TTC549 (cell line): ENCODE measurements around the gene WDR1.

Experiments used
- FAIRE-seq: peaks from 2 replicates; lab custom pipeline; 2012; peaks lifted over from hg19 to GRCh38; lab: Jason Lieb, UNC

Gene WDR1

GRCh38 chr4:10098780-10099160 is 17.8 kb downstream of the WDR1 start:
- no peak for FAIRE-seq

- FAIRE-seq: no peak
Measured at GRCh38 chr4:10097906-10098779, 18.5 kb downstream of the WDR1 start.

GRCh38 chr4:10096978-10097335 is 19.6 kb downstream of the WDR1 start:
- FAIRE-seq: no peak

GRCh38 chr4:10096201-10096977 is 20.2 kb downstream of the WDR1 start:
- no peak for FAIRE-seq

DNA sequence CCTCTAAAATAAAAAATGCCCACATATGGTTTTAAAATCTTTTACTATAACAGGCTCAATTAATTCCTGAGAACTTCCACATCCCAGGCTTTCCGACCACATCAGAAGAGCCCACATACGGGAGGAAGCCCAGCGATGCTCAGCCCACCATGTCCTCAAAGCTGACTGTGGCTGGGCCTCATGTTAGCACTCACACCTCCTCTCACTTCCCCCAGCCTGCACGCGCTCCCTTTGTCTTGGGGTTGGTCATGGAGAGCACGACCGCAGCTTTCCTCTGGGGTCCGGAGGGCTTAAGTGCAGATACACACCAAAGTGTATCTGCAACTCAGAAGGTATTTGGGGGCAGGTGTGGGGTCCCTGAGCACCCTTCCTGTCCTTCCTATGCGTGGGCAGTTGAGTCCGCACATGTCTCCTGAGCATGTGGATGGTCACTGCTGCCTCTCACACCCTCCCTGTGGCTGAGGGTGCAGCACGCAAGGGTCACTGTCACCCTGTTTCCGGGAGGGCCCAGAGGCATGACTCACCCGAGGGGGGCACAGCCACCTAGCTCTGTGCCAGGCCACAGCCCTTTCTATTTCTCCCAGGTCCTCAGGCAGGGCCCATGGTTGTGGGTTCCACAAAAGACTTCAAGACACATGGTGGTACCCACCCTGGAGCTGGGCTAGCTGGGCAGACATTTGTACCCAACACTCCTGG is 21.2 kb downstream of the WDR1 start:
- no peak for FAIRE-seq

DNA sequence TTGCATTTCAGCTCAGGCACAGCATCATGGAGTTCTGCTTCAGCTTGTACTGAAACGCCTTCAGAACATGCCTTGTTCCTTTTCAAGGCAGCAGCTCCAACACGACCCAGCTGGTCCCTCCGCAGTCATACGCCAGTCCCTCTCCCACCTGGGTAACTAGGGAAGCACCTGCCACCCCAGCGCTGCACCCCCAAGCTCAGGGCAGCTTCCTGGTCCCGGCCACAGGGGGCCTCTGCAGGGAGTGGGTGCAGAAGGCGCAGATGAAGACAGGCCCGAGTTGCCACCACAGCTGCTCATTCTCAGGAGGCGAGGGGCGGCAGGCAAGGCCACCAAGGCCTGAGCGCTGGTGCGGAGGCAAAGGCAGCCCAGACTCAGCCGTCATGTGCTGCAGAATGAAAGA is 21.8 kb downstream of the WDR1 start:
- FAIRE-seq: no peak

DNA sequence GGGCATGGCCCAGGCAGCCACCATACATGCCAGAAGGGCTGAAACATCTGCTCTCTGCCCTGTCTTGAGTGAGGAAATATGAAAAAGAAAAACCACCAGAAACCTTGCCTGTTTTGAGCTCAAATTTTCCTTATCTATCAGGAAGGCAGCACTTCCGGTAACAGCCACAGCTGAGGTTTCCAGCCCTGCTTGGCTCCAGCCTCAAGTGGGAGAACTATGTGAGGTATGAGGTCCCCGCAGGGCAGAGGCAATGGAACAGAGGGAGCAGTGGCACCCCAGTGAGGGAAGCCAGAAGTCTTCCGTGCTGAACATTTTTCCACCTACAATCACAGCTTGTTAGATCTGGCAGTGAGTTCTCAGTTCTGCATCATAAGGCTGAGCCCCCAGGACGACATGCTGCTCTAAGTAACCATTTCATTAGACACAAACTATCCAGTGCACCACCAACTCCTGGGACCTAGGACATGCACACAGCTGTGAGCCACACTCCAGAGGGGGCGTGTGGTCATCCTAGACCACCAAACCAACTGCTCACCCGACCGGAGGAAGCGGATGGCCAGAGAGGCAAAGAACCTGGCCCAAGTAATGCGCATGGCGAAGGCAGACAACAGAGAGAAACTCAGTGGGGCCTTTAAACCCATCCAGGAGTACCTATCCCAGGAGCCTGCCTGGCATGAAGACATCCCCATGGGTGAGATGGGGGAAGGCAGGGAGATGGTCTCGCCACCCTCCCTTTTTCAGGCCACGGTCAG is 22.6 kb downstream of the WDR1 start:
- FAIRE-seq: no peak

DNA sequence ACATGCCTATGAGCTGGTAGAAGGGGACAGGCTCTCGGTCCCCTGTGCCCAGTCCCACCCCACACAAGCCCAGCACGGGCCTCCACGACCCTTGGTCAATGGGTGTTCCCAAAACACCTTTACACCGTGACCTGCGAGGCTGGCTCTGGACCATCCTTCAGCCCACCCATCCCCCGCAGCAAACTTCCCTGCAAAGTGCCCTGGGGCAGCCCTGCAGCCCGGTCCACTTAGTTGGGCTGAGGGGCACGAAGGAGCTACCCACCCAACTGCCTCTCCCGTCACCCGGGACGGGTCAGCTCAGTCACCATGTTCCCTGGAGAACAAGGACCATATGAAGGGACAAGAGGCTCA is 23.4 kb downstream of the WDR1 start:
- no peak for FAIRE-seq

GRCh38 chr4:10092481-10093270 is 23.9 kb downstream of the WDR1 start:
- no peak for FAIRE-seq

- FAIRE-seq: no peak
Measured at GRCh38 chr4:10091531-10092181, 24.9 kb downstream of the WDR1 start.

DNA sequence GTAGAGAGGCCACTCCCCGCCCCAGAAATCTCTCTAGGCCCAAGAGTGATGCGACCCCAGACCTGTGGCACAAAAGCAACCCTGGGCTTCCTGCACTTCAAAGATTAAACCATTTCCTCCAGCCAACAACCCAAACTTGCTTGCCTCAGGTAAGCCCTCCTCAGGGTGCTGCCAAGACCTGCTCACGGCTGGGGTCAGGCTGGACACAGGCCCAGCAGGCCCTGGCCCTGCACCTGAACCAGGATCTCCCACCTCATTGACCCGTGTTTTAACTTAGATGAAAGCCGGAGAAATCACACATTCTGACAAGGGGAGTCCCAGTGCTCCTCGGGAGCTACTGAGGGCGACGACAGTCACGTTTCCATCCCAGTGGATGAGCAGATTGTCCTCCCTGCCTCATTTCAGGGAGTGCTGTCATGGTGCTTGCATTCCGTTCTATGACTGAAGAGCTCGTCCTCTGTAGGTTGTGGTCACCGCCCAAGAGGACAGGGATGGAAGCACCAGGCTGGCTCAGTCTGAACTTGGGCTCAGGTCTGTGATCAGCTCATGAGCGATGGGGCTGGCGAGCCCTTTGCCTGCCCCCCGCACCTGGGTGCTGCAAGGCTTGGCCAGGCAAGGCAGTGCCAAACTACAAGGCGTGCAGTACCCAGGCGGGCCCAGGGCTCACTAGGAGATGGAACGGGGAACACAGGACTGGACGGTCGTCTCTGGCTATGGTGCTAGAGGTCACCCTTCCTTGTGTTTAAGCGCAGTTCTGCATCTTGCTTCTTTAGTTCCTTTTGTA is 25.9 kb downstream of the WDR1 start:
- no peak for FAIRE-seq

DNA sequence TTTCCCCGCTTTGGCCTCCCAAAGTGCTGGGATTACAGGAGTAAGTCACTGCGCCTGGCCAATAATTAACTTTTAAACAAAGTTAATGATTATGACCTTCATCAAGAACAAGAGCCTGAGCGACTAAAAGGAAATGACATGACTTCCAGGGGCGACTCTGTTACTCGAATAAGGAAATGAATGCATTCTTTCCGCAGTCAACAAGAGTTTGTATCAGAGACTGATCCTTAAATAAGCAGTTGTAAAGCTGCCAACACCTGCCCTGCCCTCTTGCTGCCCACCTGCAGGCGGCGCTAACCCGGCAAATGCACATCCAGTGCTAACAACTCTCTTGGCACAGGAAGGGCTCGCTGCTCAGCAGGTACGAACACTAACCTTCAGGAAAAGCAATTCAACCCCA is 27.3 kb downstream of the WDR1 start:
- no peak for FAIRE-seq

DNA sequence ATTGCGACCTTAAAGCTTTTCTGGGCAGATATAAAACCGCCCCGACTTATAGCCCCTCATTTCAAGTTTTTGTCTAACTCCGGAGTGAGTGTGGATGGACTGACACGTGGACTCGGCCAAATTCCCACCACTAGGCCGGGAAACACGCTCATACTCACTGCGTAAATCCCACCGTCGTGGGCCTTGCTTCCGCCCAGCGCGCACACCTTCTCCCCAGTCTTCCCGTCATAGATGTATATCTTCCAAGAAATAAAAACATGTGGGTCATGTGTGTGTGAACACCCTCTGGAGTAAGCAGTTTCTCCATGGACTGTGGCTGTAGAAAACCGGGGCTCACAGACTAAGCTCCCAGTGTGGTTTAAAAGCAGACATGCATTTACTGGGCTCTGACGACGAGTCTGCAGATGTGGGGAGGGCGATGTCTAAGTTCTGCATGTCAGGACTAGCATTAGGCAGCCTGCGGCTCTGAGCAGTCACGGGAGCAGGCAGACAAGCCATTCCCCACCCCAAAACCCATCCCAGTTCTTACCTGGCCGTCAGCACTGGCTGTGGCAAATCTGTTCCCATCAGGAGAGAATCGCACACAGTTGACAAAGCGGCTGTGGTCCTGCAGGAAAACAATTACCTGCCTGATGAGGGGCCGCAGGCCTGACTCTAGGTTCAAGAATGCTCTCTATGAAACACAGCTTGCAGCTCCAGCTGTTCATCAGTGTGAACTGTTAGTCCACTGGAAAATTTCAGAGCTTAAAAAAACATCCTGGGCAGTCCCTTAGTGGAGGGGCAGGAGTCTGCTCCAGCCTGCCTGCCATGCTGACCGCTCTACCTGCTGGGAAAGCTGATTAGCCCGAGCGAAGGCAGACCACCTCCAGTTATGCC is 28.2 kb downstream of the WDR1 start:
- FAIRE-seq: no peak

GRCh38 chr4:10087152-10087791 is 29.3 kb downstream of the WDR1 start:
- FAIRE-seq: no peak

- no peak for FAIRE-seq
Measured at GRCh38 chr4:10086506-10087120, 30.0 kb downstream of the WDR1 start.

DNA sequence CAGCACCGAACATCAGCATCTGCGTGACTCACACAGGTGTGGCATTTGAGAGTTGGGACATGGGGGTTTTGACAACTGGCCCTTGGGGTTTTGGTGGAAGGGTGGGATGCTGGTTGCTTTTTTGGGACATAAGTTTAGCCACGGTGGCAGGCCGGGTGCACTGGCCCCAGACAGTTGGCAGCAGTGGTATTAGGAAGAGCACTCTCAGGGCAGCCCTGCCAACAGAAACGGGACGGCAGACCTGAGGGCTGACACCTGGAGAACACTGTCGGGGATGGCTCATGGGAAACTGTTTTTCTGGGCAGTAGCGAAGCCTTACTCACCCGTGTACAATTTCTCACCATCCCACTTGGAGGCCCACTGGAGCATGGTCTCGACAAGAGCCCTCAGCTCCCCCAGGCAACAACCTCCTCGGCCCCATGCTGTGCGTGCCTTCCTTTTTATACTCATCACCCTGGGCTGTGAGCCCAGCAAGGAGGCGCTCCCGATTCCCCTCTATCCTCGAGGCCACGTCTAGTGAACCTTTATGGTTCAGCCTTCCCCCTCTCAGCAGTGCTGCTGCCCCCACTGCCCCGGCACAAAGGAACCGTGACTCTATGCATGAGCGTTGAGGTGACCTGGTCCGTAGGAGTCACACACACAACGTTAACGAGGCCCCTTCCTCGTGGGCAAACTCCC is 30.6 kb downstream of the WDR1 start:
- FAIRE-seq: no peak

- FAIRE-seq: no peak
Measured at GRCh38 chr4:10085386-10085785, 31.2 kb downstream of the WDR1 start.
